Mucosa of gallbladder (tissue), 1 donor: Measurements from ENCODE around the gene GPANK1. TPM values are rescaled to one million over a fixed set of nuclear protein-coding genes. Genes with fewer than 3 reads are reported as not detected.
"Not testable (repeated sequence)": the region's sequence is repeated elsewhere in the genome, so short reads cannot be mapped to it uniquely, and the experiment has no call there.

ENCODE experiments used
- DNase-seq: peaks from one replicate; pipeline ENCODE4 v3.0.0-alpha.2; 2020; ENCODE audit warnings: low spot score
- total RNA-seq: library from RNA; stranded (reverse); gene quantifications from one replicate; pipeline ENCODE4 v1.2.1, GENCODE V29; 2021
- donor health status: DM: no; HTN: no; CAD: no.

GPANK1 gene
- total RNA-seq: 18.7 TPM

- DNase-seq: peak; percentile 95
These were observed at the start of gene GPANK1 for GRCh38 chr6:31664790-31665500. GPANK1 (minus strand) TSS chr6:31664997; CDS start chr6:31664478, 519 bp downstream.

DNA sequence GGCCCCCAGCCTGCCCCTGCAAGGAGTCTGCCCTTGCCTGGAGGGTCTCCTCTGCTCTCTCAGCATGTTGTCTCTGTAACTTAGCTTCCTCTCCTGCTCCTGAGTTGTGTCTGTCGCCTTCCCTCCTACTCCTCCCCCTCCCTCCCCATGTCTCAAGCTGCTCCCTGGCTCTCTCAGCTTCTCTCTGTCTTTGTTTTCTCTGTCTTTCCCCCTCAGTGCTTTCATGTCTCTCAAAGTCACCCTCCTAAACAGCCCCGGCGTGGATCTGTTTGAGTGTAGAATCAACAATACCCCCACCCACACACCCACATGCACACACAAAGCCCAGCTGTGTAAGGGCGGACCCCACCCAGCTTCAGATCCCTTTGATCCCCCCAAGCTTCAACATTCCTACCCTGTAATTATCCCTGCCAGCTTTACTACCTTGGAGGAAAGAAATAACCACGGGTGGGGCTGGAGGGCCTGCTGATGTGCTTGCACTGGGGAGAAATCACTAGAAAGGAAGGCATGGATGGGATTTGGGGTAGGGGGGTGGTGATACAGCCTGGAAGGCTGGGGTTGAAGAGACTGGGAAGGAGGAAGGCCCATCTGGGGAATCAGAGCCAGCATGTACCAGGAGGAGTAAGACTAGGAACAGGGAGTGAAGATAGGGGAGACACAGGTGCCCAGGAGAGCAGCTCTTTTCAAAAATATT, 49.3 kb upstream of the GPANK1 start:
- no peak for DNase-seq

DNA sequence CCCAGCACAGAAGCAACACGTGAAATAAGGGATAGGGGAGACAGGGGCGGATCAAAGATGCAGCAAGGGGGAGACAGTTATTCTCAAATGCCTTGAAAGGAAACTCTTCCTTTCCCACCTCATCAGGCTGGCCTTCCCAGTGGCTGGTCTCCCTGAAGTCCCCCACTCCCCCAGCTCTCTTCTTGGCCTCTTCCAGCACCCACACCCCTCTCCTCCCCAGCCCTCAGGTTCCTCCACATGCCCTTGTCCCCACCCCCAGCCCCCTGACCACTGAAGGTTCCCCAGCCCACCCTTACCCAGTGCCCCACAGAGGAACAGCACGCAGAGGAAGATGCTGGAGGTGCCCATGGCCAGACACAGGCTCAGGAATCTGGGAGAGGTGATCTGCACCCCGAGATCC, 48.7 kb upstream of the GPANK1 start:
- no peak for DNase-seq

DNA sequence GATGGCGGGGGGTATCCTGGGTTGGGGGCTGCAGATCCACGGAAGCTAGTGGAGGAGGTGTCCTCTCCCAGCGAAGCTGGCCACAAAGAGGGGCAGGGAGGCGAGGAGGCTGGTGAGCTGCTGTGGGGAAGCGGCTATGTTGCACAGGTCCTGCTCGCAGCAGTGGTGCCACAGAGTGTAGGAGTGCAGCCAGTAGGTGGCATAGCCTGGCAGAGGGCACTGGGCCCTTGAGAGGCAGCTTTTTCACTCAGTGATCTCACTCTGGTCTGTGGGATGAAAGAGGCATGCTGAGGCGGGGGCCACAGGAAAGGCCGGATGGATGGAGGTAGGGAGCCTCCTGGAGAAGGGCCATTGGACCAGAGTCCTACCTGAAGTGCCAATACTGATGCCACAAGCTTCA, 47.5 kb upstream of the GPANK1 start:
- DNase-seq: no peak

GRCh38 chr6:31711233-31711632, 46.4 kb upstream of the GPANK1 start:
- DNase-seq: no peak

GRCh38 chr6:31710523-31711219, 45.9 kb upstream of the GPANK1 start:
- no peak for DNase-seq

DNA sequence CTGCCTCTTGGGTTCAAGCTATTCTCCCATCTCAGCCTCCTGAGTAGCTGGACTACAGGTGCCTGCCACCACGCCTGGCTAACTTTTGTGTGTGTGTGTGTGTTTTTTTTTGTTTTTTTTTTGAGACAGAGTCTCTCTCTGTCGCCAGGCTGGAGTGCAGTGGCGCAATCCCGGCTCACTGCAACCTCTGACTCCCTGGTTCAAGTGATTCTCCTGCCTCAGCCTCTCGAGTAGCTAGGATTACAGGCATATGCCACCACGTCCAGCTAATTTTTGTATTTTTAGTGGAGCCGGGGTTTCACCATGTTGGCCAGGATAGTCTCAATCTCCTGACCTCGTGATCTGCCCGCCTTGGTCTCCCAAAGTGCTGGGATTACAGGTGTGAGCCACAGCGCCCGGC, 44.4 kb upstream of the GPANK1 start:
- DNase-seq: not testable (repeated sequence)

DNA sequence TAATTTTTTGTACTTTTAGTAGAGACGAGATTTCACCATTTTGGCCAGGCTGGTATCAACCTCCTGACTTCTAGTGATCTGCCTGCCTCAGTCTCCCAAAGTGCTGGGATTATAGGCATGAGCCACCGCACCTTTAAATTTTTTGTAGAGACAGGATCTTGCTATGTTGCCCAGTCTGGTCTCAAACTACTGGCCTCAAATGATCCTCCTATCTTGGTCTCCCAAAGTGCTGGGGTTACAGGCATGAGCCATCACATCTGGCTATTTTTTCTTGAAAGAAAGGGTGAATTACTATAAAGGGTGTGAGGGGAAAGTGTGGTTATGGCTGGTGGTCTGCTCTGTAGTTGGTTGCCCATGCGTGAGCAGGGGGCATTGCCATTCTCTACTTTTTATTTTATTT, 43.4 kb upstream of the GPANK1 start:
- DNase-seq: no peak

- DNase-seq: no peak
These were observed 42.9 kb upstream of the GPANK1 start for GRCh38 chr6:31707701-31708100.

DNA sequence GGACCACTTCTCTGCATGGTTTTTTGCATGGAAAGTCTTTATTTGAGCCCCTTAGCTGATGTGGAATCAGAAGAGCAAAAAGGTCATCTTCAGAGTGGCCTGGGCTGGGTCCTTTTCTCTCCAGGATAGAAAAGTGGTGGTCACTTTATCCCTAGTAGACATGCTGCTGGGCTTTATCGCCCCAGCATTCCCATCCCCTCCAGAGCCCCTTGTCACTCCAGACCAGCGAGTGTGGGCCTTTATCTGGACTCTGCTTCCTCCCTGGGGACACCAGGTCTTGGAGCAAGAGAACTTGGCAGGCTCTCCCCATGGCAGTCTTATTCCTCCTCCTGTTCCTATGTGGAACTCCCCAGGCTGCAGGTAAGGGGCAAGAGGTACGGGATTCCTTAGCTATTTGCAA, 41.8 kb upstream of the GPANK1 start, which contains the start of gene LY6G6F:
TSS of gene LY6G6F (plus strand) at position 268 of the 400 bp plus-strand sequence. CDS start at position 309, 41 bp downstream.
- DNase-seq: no peak

DNA sequence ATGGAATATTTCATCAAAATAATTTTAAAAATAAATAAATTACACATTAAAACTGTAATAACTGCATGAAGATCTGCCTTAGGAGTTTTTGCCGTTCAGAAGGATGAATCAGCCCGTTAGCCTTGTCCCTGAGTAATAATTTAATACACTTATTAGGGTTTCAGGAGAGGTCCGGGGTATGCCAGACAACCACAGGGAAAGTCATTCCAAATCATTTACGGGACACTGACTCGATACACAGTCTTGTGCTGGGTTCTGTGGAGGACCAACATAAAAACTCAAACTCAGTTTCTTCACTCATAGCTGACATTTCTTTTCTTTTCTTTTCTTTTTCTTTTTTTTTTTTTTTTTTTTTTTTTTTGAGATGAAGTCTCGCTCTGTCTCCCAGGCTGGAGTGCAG, 41.1 kb upstream of the GPANK1 start:
- no peak for DNase-seq

DNA sequence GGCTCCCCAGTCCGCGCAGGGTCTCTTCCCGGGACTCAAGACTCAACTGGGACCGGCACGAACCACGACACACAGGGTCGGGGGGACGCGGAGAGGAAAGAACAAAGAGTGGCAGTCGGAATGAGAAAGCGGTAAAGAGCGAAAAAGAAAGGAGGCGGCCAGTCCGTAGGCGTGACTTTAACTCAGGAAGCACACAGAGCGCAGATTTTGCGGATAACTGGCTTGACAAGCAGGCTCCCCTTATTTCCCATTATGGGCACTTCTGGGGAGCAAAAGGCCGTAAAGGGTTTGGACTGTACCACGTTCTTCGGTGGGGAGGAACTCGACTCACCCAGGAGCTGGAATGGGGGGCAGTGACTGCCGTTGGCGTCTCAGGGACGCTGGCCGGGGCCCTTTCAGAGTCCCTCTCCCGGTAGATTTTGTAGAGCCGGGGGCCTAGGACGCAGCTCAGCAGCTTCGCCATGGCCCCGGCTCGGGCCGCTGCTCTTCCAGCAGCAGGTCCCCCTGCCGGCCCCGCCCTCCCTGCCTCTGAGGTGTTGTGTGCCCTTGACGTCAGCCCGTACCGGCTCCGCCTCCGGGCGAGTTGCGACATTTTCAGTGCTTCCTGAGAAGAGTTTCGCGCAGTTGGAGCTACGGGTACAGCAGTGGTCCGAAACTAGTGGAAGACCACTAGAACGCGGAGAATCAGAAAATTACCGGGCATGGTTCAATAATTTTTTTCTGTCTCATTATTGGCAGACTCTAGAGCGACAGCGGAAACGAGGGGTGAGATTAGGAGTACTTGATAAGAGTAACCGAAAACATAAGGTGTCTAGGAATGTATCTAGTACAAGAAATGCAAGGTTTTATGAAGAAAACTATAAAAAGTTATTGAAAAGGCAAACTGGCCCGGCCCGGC, 38.3 kb upstream of the GPANK1 start, which contains the start of gene ABHD16A:
TSS of gene ABHD16A (minus strand) at position 506 of the 898 bp plus-strand sequence. CDS start at position 463, 43 bp downstream.
- DNase-seq: peak; percentile 99

DNA sequence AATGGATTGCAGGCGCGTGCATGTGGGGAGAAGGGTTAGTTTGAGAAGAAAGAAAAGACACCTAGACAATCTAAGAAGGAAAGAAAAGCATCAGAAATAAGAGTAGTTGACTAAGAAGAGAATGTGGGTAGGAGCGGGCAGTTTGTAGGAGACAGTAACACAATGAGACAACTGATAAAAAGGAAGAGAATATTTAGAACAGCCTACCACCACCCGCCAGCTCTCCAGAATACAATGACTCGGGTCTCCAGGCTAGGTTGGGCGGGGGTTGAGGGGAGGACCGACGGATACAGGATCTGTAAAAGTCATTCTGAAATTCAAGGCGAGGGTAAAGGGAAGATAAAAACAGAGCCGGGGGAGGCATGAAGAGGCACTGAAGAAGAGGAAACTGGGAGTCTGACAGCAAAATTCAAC, 37.6 kb upstream of the GPANK1 start:
- DNase-seq: no peak

DNA sequence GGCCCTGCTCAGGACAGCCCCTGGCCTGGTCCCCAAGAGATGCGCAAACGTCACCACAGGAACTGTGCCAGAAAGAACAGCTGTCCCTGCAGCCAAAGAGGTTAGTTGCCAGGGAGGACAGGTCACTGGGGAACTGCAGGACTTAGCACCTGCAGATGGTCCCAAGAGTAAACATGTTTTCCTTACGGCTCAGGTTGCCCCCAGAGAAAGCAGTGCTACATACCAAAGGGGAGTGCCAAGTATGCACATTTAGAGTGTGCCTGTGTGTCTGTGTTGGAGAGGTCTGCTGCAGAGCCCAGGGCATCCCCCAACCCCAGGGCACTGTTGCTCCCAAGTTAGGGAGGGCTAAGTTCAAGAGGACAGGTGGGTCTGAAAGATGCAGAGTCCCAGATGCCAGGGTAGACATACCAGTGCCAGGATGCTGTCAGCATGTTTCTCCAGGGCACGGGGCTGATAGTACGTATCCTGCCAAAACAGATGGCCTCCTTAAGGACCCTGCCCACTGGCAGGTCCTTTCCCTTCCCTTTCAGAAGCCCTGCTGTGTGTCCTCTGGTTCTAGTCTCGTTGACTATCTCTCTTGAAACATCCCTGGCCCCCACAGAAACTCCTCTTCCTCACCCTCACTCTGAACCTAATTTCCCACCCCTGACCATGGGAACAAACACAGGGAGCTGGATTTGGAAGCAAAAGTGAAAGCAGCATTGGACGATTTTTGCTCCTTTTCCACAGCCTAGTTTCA, 37.0 kb upstream of the GPANK1 start:
- DNase-seq: no peak

GRCh38 chr6:31700740-31701401, 36.1 kb upstream of the GPANK1 start:
- DNase-seq: no peak

GRCh38 chr6:31697555-31697954, 32.8 kb upstream of the GPANK1 start:
- no peak for DNase-seq

GRCh38 chr6:31693535-31693934, 28.7 kb upstream of the GPANK1 start:
- DNase-seq: no peak

DNA sequence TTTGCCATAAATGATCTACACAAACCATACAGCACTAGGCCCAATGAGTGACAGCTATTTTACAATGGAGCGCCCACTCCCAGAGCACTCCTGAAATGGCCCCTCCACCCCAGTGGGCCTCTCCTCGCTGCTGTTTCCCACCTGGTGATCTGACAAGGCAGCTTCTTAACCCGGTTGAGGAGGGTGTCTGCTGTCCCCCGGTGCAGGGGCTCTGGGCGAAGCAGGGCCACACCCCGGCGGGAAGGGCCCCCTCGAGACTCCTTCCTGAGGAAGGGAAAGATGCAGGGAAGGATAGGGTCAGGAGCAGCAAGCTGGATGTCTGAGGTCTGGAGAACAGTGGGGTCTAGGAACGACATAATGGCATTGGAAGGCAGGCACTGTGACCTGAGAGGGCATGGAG, 28.1 kb upstream of the GPANK1 start:
- DNase-seq: no peak

DNA sequence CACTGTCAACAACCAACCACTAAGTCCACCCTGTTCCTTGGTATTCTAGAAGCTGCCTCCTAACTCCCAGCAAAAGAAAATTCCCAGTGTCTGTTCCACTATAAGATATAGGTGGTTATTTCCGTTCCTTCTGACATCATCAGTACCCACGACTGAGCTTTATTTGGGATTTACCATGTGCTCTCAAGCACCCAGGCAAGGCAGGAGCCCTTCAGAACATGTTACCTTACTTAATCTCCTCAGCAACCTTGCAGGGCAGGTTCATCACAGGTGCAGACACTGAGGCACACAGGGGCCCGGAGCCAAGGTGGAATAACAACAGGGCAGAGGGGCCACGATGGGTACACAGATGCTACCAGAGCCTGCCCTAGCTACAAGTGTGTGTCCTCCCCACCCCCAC, 27.6 kb upstream of the GPANK1 start:
- no peak for DNase-seq

DNA sequence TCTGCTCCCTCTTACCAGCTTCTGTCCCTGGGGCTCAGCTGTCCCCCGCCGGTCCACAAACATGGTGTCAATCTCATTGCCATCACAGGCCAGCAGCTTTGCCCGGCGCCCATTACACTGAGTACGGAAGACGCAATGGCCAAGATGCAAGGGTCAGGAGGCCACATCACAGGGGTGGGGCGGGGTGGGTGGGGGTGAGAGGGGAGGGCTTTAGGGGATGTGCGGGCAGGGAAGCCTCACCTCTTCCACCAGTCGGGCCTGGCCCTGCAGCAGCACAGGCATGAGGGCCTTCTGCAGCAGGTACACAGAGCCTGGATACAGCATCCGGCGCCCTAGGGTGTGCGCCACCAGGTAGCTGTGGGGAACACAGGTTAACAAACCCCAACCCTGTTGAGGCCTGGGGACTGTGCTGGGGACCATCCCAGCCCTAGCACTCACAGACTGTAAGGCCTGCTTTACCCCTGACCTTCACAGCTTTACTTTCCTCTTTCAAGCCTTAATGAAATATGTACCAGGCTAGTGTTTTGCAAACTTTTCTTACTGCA, 26.8 kb upstream of the GPANK1 start:
- no peak for DNase-seq
